Kidney epithelial cell (primary cell): ENCODE data around the gene POTEC. TPM values are rescaled to one million over a fixed set of nuclear protein-coding genes. Genes with fewer than 3 reads are reported as not detected.
"Not testable (repeated sequence)": the region's sequence is repeated elsewhere in the genome, so short reads cannot be mapped to it uniquely, and the experiment has no call there.

Experiments
- DNase-seq: peaks from one replicate; pipeline ENCODE4 v3.0.0-alpha.2; 2010; ENCODE audit warnings: low read depth
- H3K27me3 ChIP-seq: 2 replicates; pipeline ENCODE4 v1.6.0; 2011; ENCODE audit warnings: low read length; ENCODE audit not compliant: control insufficient read depth, insufficient read depth
- H3K36me3 ChIP-seq: 2 replicates; pipeline ENCODE4 v1.5.1; 2011; ENCODE audit warnings: low read length; ENCODE audit not compliant: control insufficient read depth, insufficient read depth
- H3K4me3 ChIP-seq: 2 replicates; pipeline ENCODE4 v1.5.1; 2011; ENCODE audit warnings: low read depth, mild to moderate bottlenecking, control low read depth, low read length
- total RNA-seq: library from RNA; depleted of rRNA; stranded (reverse); fragments of >200 nt; gene quantifications from 2 replicates; pipeline ENCODE4 v1.2.3, GENCODE V29; 2015
- TF ChIP-seq, protein P1 (sequence below): IDR thresholded peaks from 2 replicates; pipeline ENCODE4 v1.5.1; 2011; ENCODE audit warnings: mild to moderate bottlenecking, moderate library complexity, low read length, control low read depth, inconsistent platforms; ENCODE audit not compliant: insufficient read depth, poor library complexity, severe bottlenecking

Gene POTEC
- not detected in 2 replicates for total RNA-seq

- not testable (repeated sequence) for H3K4me3 ChIP-seq, H3K36me3 ChIP-seq, H3K27me3 ChIP-seq, DNase-seq
Observed at GRCh38 chr18:14543446-14543964, at the start of gene POTEC. Gene POTEC, minus strand, starts transcription at chr18:14543600. Its CDS starts 454 bp downstream, at chr18:14543146.

GRCh38 chr18:14577971-14578370 lies 34.6 kb upstream of the POTEC start:
- TF ChIP-seq, protein P1, sequence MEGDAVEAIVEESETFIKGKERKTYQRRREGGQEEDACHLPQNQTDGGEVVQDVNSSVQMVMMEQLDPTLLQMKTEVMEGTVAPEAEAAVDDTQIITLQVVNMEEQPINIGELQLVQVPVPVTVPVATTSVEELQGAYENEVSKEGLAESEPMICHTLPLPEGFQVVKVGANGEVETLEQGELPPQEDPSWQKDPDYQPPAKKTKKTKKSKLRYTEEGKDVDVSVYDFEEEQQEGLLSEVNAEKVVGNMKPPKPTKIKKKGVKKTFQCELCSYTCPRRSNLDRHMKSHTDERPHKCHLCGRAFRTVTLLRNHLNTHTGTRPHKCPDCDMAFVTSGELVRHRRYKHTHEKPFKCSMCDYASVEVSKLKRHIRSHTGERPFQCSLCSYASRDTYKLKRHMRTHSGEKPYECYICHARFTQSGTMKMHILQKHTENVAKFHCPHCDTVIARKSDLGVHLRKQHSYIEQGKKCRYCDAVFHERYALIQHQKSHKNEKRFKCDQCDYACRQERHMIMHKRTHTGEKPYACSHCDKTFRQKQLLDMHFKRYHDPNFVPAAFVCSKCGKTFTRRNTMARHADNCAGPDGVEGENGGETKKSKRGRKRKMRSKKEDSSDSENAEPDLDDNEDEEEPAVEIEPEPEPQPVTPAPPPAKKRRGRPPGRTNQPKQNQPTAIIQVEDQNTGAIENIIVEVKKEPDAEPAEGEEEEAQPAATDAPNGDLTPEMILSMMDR: no peak
- DNase-seq: no peak
- Histone ChIP-seq H3K36me3 (no peaks in the 10 kb centered on the region), H3K4me3 (no peak overlapping the region), H3K27me3 (no peaks in the 10 kb centered on the region)

DNA sequence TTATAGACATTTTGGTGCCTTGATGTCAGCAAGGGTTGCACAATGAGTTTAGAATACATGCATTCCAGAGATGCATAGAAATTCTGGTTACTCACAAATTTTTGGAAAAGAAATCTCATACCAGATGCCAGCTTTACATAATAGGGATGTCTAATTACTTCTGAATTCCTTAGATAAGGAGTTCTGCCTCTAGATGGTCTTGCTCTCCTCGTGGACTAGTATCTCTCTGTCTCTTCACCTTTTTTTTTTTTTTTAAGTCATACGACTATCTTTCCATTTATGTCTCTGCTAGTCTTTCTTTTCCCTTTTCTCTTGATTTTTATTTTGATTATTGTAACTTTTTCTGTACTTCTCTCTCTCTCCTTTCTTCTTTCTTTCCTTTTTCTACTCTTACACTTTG lies 16.1 kb upstream of the POTEC start:
- not testable (repeated sequence) for DNase-seq, H3K36me3 ChIP-seq, H3K4me3 ChIP-seq, H3K27me3 ChIP-seq

GRCh38 chr18:14531659-14532058 lies 11.7 kb downstream of the POTEC start:
- DNase-seq, H3K36me3 ChIP-seq, H3K4me3 ChIP-seq, H3K27me3 ChIP-seq: not testable (repeated sequence)

DNA sequence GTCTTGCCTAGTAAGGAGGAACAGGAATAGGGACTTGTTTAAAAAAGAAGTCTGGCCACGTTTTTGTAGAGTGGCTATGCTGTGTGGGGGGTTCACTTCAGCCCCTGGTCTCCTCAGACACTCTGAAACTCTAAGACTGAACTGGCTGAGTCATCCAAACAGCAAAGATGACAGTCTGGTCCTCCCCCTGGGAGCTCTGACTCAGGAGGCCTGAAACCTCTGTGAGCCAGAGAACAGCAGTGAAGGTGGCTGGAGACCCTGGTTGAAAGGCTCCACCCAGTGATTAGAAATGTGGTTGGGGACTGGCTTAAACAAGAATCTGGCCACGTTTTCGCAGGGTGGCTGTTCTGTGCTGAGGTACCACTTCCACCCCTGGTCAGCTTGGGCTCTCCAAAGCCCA lies 32.7 kb downstream of the POTEC start:
- not testable (repeated sequence) for DNase-seq, H3K4me3 ChIP-seq, H3K27me3 ChIP-seq, H3K36me3 ChIP-seq

GRCh38 chr18:14503691-14504090 lies 39.7 kb downstream of the POTEC start:
- not testable (repeated sequence) for H3K27me3 ChIP-seq, H3K36me3 ChIP-seq, H3K4me3 ChIP-seq, DNase-seq

- H3K27me3 ChIP-seq, H3K36me3 ChIP-seq, H3K4me3 ChIP-seq, DNase-seq: not testable (repeated sequence)
Observed at GRCh38 chr18:14501894-14502293, 41.5 kb downstream of the POTEC start.

- H3K27me3 ChIP-seq, H3K36me3 ChIP-seq, DNase-seq, H3K4me3 ChIP-seq: not testable (repeated sequence)
Observed at GRCh38 chr18:14489256-14490014, 54.0 kb downstream of the POTEC start.

GRCh38 chr18:14488789-14489188 lies 54.6 kb downstream of the POTEC start:
- H3K27me3 ChIP-seq, DNase-seq, H3K4me3 ChIP-seq, H3K36me3 ChIP-seq: not testable (repeated sequence)

DNA sequence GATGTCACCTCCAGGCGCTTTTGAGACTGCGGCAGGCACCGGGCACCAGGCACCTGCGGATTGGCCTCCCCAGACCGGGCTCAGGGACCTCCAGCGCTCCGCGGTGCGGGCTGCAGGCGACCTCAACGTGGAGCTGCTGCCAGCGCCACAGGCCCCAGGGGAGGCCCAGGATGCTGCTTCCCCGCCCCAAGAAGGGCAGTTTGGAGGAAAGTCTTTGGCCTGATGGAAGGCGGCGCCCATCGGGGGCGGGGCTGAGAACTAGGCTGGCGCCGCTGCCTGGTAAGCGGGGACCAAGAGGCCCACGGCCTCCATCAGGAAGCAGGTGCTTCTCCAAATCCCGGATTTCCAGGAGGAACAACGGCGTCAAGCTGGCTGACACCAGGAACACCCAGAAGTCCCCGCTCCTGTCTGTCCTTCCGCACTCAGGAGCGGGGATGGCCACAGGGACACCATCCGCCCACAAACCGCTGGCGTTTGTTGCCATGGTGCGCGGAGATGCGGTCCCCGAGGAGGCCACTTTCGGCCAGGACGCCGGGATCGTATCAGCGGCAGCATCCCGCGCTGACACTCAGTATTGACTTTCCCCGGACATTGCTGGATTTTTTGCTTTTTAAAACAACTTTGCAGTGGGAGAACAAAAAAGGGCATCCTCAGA lies 56.3 kb downstream of the POTEC start:
- H3K27me3 ChIP-seq, H3K36me3 ChIP-seq, DNase-seq, H3K4me3 ChIP-seq: not testable (repeated sequence)

GRCh38 chr18:14479076-14479475 lies 64.3 kb downstream of the POTEC start:
- H3K4me3 ChIP-seq, DNase-seq, H3K27me3 ChIP-seq, H3K36me3 ChIP-seq: not testable (repeated sequence)

DNA sequence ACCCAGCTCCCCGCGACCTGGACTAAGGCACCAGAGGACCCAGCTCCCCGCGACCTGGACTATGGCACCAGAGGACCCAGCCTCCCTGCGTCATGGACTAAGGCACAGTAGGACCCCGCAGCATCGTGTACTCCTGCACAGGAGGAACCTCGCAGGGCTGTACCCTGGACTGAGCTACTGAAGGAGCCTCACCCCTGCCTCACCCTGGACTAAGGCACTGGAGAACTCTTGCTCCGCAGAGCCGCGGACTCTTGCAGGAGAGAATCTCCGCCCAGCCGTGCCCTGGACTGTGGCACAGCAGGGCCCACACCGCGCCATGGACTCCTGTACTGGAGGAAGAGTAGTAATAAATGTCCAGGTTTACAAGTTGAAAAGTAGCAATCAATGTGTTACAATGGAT lies 67.9 kb downstream of the POTEC start:
- not testable (repeated sequence) for H3K36me3 ChIP-seq

GRCh38 chr18:14474752-14475151 lies 68.6 kb downstream of the POTEC start:
- H3K36me3 ChIP-seq, H3K4me3 ChIP-seq, DNase-seq, H3K27me3 ChIP-seq: not testable (repeated sequence)

More for the DNA sequence above, 67.9 kb downstream of the POTEC start:
- DNase-seq, H3K4me3 ChIP-seq, H3K27me3 ChIP-seq: not testable (repeated sequence)
